Omental fat pad (tissue), 4 donors: Measurements from ENCODE around the gene MUC5AC. TPM values are rescaled to one million over a fixed set of nuclear protein-coding genes. Genes with fewer than 3 reads are reported as not detected.

Source experiments
- ATAC-seq: fragments of 150-250 bp; one replicate; pipeline ENCODE4 v1.9.1; 2016; ENCODE audit warnings: mild to moderate bottlenecking, moderate library complexity; ENCODE audit not compliant: low FRiP score
- DNase-seq: peaks from one replicate; pipeline ENCODE4 v3.0.0-alpha.2; 2019; ENCODE audit warnings: low spot score
- CTCF ChIP-seq, 3 donors: fragments of 450-650 bp; IDR thresholded peaks; one replicate each; pipeline ENCODE4 v1.5.1; 2016 to 2017; ENCODE audit warnings: antibody characterized with exemption in 3 of 3, mild to moderate bottlenecking in 3 of 3, moderate library complexity in 2 of 3
- total RNA-seq, 4 donors: library from RNA; depleted of rRNA; stranded (reverse); fragments of >200 nt; gene quantifications; one replicate each; pipeline ENCODE4 v1.1.0, GENCODE V29; 2016

Gene MUC5AC
- total RNA-seq, 4 donors from 2014 or later, result not detected

GRCh38 chr11:1197431-1197885 lies 39.7 kb downstream of the MUC5AC start:
- ATAC-seq (no peak), DNase-seq (no peak)
- TF ChIP-seq CTCF (IDR thresholded peaks at IDR 0.05), result no peak

GRCh38 chr11:1197886-1198560 lies 40.3 kb downstream of the MUC5AC start:
- no peak for DNase-seq
- no peak for ATAC-seq
- no peak for TF ChIP-seq CTCF (IDR thresholded peaks at IDR 0.05)

GRCh38 chr11:1198561-1199240 lies 40.9 kb downstream of the MUC5AC start:
- DNase-seq (no peak), ATAC-seq (no peak)
- no peak for TF ChIP-seq CTCF (IDR thresholded peaks at IDR 0.05)

- ATAC-seq (no peak), DNase-seq (no peak)
- TF ChIP-seq CTCF (IDR thresholded peaks at IDR 0.05), result no peak
These were observed 41.5 kb downstream of the MUC5AC start for GRCh38 chr11:1199241-1199750.

- ATAC-seq (no peak), DNase-seq (no peak)
- no peak for TF ChIP-seq CTCF (IDR thresholded peaks at IDR 0.05)
These were observed 42.2 kb downstream of the MUC5AC start for GRCh38 chr11:1199751-1200610.

- ATAC-seq (no peak), DNase-seq (no peak)
- TF ChIP-seq CTCF (IDR thresholded peaks at IDR 0.05), result no peak
These were observed 42.9 kb downstream of the MUC5AC start for GRCh38 chr11:1200611-1201191.
